NCI-H1417 treated with DMSO at 0.1 percent for 48 hours (cell line): ENCODE results near the gene CIT.

Experiments used
- DNase-seq: peaks from one replicate; lab custom pipeline; 2025; lab: John Stamatoyannopoulos, UW

Gene CIT

GRCh38 chr12:119645535-119646059 lies 231.5 kb downstream of the CIT start:
- DNase-seq: no peak

GRCh38 chr12:119644930-119645329 lies 232.2 kb downstream of the CIT start:
- no peak for DNase-seq

GRCh38 chr12:119642986-119643385 lies 234.1 kb downstream of the CIT start:
- no peak for DNase-seq
